Stimulated activated CD8-positive, alpha-beta memory T cell treated with anti-CD3 and anti-CD28 coated beads, Interleukin-4, amount 100 ng/mL, for 24 hours (primary cell): ENCODE measurements around the gene SAMD8.
"Not testable (repeated sequence)": the region's sequence is repeated elsewhere in the genome, so short reads cannot be mapped to it uniquely, and the experiment has no call there.

Source experiments
- DNase-seq: peaks from one replicate; pipeline ENCODE4 v3.0.0-alpha.2; 2020; ENCODE audit warnings: low read depth

The SAMD8 gene

DNA sequence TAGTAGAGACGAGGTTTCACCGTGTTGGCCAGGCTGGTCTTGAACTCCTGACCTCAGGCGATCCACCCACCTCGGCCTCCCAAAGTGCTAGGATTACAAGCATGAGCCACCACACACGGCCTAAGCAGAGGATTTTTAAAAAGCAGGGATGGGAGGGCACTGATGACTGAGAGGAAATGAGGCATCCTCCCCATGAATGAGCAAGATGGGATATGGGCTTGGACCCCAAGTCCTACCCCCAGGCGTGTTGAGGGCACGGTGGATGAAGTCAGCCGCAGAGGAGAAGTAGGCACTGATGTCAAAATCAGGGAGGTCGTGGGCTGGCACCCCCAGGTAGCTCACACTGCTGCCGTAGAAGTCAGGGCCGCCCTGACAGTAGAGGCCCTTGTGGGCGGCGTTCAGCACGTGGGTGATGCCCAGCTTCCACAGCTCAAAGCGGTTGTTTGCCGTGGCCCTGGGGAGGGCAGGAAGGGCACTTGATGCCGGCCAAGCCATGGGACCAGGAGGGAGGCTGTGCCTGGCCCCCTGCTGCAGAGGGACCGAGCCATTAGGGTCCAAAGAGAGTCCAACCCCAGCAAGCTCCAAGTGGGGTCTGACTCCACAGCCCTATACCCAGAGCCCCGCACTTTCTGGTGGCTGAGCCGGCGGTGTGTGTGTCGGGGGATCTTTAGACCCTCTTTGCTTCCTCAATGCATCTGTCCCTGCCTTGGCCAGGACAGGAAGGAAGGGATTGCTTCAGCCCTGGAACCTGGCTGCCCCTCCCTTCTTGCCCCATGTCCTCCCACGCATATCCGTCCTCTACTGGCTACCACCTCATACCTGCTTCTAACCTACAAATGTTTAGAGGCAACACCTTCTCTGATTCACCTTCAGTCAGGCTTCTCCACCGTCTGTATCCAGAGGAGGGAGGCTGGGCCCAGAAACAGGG is 3.4 kb upstream of the SAMD8 start:
- DNase-seq: no peak

DNA sequence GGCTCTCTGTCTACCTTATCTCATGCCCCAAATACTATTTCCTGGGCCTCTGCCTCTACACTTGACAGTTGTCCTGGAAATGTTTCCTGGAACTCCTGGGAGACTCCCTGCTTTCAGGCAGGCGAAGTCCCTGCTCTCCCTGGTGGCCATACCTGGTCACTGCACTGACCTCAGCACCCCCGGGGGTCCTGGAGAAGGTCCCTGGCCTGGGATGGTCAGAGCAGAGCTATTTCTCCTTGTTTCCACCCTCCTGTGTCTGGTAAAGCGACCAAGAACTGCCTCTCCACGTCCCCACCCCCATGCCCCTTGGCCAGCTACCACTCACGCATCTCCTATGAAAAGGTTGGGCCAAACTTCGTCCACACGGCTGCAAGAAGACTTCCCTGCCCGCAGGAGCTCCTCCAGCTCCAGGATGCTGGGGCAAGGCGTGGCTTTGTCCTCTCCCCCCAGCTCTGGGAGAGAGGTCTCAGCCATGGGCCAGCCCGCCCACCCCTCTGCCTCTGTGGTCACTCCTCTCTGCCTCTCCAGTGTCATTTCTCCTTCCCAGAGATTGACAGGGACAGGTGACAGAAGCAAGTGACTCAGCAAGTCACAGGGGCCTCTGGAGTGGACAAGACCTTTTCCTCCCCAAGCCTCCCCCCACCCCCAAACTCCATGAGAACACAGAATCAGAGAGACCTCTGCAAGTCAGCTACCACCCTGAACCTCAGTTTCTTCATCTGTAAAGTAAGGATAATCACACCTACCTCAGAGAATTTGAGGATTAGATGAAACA is 2.6 kb upstream of the SAMD8 start:
- no peak for DNase-seq

DNA sequence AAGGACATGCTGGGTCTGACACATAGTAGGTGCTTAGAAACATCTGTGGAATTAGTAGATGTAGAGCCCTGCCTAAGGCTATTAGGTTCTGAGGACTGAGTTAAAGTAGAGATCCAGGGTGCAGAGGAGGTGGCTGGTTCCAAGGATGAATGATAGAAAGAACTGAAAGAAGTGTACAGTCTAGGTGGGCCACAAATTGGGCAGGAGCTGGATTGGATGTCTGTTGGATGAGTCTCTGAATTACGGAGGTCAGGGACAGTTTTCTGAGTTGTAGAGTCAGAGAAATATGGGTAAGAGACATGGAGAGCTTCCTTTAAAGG is 2.0 kb upstream of the SAMD8 start:
- DNase-seq: no peak

DNA sequence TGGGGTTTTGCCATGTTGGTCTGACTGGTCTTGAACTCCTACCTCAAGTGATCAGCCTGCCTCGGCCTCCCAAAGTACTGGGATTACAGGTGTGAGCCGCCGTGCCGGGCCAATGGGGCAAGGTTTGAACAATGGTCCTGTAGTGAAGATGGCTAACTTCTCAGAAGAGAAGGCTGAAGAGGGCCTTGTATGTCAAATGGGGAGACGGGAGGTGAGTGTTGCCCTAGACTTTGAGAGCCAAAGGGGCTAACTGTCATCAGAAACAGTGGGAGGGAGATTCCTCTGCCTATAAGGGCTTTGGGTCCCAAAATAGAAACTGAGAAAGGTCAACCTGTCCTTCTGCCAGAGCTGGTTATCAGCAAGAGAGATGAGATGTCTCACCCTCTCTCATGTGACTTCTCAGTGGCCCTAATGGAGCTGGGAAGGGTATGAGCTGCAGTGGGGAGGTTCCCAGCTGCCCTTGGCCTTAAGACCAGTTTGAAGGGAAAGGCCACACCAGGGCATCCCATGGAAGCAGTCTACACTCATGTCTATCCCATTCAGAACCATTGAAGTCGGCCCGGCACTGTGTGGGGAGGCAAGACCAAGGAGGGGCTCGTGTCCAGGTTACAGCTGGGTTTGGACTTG is 1.3 kb upstream of the SAMD8 start:
- DNase-seq: no peak

DNA sequence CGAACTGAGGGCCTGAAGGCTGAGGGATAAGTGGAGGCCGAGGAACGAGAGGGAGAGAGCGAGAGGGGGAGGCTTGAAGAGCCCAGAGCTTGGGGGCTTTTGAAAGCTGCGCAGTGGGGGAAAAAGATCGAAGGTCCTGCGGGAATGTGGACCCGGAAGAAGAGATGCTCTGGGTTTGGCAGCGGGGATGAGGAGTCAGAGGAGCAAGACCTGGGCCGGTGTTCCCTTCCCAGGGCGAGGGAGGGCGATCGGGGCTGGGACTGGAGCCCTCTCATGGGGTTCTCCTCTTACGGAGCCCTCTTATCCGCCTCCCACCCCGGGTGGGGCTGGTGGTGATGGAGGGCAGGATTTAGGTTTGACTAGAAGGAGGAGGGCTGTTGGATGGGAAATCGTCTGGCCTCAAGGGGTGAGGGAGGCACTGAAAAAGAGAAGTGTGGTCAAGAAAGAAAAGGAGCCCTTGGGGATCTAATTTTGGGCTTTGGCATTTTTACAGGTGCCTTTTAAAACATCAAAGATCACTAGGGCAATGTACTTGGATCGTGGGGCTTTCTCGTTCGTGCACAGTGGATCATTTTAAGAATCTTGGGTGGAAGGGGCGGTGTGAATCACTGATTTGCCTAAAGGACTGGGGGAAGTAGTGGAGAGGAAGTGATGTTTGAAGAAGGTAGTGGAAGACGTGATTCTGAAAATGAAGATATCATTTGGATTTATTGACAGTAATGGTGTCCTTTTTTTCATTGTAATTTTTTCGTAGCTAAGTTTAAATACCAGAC is 637 bp downstream of the SAMD8 start:
- DNase-seq: no peak

DNA sequence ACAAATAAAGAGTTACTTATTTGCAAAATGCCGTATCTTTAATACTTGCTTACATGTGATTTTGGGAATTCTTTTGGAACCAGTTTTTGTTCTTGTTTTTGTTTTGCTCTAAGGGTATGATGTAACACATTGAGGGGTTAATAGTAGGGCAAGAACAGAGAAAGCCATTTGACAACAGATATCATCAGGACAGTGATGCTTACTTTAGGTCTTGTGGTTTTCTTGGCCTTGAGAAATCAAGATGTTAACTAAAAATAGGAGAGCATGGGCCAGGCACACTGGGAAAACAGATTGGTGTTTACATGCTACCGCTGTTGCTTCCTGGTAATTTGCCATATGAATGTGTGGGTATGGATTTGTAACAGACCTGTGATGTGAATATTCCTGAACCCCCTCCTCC is 3.7 kb downstream of the SAMD8 start:
- DNase-seq: no peak

DNA sequence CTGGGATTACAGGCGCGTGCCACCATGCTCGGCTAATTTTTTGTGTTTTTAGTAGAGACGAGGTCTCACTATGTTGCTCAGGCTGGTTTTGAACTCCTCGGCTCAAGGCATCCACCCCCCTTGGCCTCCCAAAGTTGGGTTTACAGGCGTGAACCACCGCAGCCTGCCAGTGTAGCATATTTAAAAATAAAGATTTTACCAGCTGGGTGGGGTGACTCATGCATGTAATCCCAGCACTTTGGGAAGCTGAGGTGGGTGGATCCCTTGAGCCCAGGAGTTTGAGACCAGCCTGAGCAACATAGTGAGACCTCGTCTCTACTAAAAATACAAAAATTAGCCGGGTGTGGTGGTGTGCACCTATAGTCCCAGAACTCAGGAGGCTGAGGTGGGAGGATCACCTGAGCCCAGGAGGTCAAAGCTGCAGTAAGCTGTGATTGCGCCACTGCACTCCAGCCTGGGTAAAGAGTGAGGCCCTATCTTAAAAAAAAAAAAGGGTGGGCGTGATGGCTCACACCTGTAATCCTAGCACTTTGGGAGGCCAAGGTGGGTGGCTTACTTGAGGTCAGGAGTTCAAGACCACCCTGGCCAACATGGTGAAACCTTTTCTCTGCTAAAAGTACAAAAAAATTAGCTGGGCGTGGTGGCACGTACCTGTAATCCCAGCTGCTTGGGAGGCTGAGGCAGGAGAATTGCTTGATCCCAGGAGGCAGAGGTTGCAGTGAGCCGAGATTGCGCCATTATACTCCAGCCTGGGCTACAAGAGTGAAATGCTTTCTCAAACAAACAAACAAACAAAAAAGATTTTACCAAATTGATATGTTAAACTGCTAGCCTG is 5.7 kb downstream of the SAMD8 start:
- DNase-seq: not testable (repeated sequence)

DNA sequence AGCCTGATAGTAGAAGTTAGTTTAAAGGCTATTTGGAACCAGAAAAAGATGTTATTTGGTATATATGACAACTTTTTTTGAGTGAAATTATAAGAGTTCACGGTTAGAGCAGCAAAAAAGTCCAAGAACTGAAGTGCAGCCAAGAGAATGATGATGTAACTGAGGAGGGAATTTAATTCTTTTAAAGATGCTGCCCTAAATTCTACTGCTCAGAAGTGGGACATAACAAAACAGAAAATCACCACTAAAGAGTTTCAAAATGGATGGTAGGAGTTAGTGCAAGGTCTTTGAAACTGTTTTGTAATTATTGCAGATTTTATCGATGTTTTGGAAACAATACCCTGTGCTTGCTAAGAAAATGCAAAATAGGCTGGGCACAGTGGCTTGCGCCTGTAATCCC is 6.5 kb downstream of the SAMD8 start:
- no peak for DNase-seq

DNA sequence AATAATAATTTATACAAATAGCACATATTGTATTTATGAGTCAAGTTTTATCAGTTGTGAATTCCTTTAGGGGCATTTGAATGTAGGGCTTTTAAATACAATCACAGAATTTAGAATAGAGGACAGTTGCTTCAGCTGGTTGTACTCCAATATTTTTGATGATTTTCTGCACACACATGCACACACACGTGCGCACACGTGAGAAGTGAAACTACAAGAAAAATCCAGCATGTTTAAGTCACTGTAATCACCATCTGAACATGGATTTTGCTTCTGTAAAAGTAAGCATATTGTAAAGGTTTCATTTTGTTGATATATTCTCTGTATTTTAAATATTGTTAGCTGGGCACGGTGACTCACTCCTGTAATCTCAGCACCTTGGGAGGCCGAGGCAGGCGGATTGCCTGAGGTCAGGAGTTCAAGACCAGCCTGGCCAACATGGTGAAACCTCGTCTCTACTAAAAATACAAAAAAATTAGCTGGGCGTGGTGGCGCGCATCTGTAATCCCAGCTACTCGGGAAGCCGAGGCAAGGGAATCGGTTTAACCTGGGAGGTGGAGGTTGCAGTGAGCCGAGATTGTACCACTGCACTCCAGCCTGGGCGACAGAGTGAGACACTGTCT is 8.1 kb downstream of the SAMD8 start:
- DNase-seq: not testable (repeated sequence)

DNA sequence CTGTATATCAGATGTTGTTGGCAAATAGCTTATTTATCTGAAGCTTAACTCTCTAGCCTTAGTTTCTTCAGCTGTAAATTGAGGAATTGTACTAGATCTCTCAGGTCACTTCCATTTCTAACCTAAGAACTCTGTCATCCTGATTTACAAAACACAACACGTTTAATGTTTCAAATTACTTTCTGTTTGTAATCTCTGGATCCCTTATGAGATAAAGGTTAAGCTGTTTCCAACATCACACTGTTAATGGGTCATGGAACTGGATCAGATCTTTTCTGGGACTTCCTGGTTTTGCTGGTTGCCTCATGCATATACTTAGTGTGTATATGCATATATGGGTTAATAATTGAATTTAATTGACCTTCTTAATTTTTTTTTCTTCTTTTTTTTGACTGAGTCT is 9.9 kb downstream of the SAMD8 start:
- no peak for DNase-seq

DNA sequence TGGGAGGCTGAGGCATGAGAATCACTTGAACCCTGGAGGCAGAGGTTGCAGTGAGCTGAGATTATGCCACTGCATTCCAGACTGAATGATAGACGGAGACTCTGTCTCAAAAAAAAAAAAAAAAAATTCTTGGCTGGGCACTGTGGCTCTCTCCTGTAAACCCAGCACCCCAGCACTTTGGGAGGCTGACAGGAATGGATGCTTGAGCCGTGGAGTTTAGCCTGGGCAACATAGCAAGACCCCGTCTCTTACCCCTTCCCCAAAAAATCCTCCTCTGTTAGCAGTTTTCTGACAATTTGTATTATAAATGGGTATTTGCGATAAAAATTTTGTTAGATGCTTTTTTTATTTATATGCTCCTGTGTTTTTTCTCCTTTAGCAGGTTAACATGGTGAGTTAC is 11.0 kb downstream of the SAMD8 start:
- no peak for DNase-seq

DNA sequence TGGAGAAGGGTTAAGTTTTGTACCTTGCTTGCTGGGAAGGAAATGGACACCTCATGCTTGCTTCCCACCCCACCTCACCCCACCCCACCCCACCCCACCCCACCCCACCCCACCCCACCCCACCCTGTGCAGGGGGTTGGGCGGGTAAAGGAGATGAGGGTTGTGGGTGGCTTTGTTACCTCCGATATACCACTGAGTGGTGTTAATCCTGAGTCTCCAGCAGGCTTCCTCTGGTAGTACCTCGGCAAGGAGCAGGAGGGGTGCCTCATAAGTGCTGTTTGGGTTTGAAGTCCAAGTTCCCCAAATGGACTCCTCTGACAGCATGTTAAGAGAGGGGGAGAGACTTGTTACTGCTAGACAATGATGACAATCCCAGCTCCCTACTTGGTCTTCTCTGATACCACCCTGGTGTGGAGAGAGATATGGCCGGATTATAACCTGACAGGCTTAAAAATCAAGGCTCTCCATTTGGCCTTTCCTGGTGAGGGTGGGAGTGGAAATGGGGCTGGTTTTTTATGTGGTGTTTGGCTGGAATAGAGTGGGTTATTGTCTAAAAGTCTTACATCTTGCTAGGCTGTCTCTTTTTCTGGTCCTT is 11.7 kb downstream of the SAMD8 start:
- DNase-seq: no peak

DNA sequence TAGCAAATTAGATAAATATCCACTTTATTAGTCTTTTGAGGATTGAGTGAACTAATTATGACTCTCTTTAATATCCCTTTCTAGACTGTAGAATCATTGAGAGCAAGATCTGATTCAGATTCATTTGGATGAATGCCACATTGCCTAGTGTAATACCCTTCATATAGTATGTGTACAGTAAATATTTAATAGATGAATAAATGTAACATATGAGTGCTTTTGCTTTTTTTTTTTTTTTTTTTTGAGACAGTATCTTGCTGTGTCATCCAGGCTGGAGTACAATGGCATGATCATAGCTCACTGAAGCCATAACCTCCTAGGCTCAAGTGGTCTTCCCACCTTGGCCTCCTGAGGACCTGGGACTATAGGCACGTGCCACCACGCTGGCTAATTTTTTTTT is 14.8 kb downstream of the SAMD8 start:
- no peak for DNase-seq

DNA sequence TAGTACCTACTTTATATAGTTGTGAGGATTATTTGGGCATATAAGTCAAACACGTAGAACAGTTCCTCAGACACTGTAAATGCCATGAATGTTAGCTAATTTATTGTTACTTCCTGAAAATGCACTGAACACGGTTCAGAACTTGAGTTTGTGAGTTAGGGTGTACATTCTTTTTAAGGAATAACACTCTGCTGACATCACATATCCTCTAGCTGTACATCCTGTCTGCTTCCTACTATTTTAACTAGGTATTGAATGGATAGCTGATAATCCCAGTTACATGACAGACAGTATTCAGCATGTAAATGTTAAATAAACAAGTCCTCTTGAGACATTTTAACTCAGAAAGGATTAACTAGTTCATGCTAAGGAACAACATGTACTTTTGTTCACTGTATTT is 16.0 kb downstream of the SAMD8 start:
- DNase-seq: no peak

DNA sequence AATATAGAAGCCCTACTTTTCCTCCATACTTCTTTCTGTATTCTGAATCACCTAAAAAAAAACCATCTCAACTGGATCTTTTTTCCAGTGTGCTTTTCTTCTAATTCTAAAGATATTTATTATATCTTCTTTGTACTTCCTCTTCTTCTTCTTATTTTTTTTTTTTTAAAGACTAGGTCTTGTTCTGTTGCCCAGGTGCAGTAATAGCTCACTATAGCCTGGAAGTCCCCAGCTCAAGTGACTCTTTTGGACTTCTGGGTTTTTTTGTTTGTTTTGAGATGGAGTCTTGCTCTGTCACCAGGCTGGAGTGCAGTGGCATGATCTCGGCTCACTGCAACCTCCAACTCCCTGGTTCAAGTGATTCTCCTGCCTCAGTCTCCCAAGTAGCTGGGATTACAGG is 17.5 kb downstream of the SAMD8 start:
- DNase-seq: not testable (repeated sequence)

DNA sequence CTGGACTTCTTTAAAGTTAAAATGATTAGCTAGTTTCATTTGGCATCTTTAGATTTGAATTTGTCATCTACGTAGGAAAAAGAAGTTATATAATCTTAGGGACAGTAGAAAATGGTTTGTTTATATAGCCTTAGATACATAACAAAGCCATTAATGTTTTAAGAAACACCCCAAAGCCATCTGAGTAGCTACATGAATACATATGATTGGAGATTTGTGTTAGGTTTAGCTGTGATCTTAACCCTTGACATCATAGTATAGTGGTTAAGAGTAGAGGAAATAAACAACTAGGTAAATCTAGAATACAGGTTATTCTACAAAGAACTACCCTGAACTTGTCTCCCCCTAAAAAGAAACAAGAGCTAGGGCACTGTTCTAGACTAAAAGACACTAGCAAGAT is 18.1 kb downstream of the SAMD8 start:
- DNase-seq: no peak

DNA sequence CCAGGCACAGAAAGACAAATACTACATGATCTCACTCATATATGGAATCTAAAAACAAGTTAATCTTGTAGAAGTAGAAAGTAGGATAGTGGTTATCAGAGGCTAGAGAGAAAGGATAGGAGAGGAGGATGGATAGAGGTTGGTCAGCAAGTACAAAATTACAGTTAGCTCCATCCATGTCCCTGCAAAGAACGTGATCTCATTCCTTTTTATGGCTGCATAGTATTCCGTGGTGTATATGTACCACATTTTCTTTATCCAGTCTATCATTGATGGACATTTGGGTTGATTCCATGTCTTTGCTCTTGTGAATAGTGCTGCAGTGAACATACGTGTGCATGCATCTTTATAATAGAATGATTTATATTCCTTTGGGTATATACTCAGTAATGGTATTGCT is 22.2 kb downstream of the SAMD8 start:
- DNase-seq: not testable (repeated sequence)

DNA sequence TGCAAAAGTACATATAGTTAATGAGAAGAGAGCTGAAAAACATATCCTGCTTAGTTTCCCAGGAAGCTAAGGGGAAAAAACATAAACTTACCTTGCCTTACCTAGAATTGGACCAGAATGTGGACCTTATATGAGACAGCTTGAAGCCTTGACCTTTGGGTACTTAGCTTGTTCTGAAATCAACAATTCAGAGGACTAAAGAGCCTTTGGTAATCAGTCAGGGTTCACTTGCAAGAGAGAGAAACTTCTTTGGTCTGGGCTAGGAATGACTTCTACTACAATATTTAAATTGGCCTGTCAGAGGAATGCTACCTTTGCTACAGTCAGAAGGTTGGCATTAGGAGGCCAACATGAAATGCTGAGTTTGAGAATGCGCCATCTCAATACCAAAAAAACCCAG is 24.9 kb downstream of the SAMD8 start:
- no peak for DNase-seq

DNA sequence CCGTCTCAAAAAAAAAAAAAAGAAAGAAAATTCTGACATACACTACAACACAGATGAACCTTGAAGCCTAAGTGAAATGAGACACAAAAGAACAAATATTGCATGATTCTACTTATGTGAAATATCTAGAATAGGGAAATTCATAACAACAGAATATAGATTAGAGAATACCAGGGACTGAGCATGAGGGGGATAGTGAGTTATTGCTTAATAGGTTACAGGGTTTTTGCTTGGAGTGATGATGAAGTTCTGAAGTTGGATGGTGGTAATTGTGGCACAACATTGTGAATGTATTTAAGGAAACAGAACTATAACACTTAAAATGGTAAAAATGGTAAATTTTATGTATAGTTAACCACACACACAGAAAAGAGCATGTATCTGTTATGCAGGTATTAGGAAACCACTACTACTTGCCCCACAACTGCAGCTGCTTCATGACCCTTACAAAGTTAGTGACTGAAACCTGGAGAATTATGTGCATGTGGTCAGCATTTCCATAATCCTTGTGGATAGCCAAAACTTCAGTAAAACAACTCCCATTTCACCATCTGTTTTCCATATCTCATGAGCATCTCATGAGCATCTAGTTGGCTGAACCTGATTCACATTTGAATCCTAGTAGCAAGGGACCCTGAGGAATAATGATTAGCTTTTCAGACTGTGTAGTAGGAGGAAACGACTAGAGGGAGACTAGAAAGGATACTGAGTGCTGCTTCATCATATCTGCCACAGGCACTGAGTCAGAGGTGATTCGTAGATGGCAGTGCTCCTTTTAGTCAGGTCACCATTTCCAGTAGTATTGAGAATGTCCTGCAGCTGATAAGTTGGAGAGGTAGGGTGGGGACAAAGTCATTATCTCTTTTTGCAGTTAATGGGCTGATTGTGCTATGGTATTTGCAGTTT is 26.3 kb downstream of the SAMD8 start:
- no peak for DNase-seq
